Measurements from ENCODE around the gene RAP2A.

The RAP2A gene

GRCh38 chr13:97433727-97434396 lies at the start of gene RAP2A:
TSS of gene RAP2A (plus strand) at chr13:97434169. CDS start at chr13:97434471, 302 bp downstream.
- H3K27me3 ChIP-seq (ENCODE audit: control insufficient read depth, insufficient read depth, low read length) = no peaks in the 10 kb centered on the region
- peaks cover 10% of the 10 kb centered on the region for H3K4me1 ChIP-seq (ENCODE audit: control insufficient read depth, low read depth, low read length)
- H3K36me3 ChIP-seq (ENCODE audit: control insufficient read depth, low read depth, low read length) = no peaks in the 10 kb centered on the region
- peak within 1 kb of the TSS; percentile 84 for H3K9ac ChIP-seq (ENCODE audit: low read length)
- no peaks in the 10 kb centered on the region for H3K9me3 ChIP-seq (ENCODE audit: control insufficient read depth, low read depth, low read length)
- peak within 1 kb of the TSS; percentile 90 for H3K27ac ChIP-seq (ENCODE audit: low read length)
- H3K4me3 ChIP-seq (ENCODE audit: low read length) = peak within 1 kb of the TSS; percentile 98

GRCh38 chr13:97384371-97384770 lies 49.6 kb upstream of the RAP2A start:
- Histone ChIP-seq H3K27me3 (ENCODE audit: control insufficient read depth, insufficient read depth, low read length) (no peaks in the 10 kb centered on the region), H3K4me3 (ENCODE audit: low read length) (no peak overlapping the region), H3K9ac (ENCODE audit: low read length) (no peak overlapping the region), H3K4me1 (ENCODE audit: control insufficient read depth, low read depth, low read length) (no peaks in the 10 kb centered on the region), H3K27ac (ENCODE audit: low read length) (no peak overlapping the region), H3K36me3 (ENCODE audit: control insufficient read depth, low read depth, low read length) (no peaks in the 10 kb centered on the region), H3K9me3 (ENCODE audit: control insufficient read depth, low read depth, low read length) (no peaks in the 10 kb centered on the region)

DNA sequence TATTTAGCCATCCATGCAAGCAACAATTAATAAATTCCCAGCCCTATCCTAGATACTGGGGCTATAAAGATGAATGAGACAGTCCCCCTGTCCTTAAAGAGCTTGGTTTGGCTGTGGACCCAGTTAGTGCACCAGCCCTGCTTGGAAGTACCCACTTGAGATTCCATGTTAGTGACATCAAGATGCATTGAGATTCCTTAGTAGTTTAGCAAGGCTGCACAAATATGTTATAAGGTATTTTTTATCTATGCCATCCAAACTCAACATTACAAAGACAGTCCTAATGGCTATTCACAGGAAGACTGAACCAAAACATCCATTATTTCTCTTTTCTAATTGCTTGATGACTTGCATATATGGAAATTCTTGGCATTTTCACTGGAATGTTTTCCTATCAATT lies 48.8 kb upstream of the RAP2A start:
- H3K4me3 ChIP-seq (ENCODE audit: low read length) = no peak overlapping the region
- H3K9me3 ChIP-seq (ENCODE audit: control insufficient read depth, low read depth, low read length) = no peaks in the 10 kb centered on the region
- H3K4me1 ChIP-seq (ENCODE audit: control insufficient read depth, low read depth, low read length) = no peaks in the 10 kb centered on the region
- H3K36me3 ChIP-seq (ENCODE audit: control insufficient read depth, low read depth, low read length) = no peaks in the 10 kb centered on the region
- no peak overlapping the region for H3K27ac ChIP-seq (ENCODE audit: low read length)
- no peak overlapping the region for H3K9ac ChIP-seq (ENCODE audit: low read length)
- no peaks in the 10 kb centered on the region for H3K27me3 ChIP-seq (ENCODE audit: control insufficient read depth, insufficient read depth, low read length)

GRCh38 chr13:97385854-97386253 lies 48.1 kb upstream of the RAP2A start:
- Histone ChIP-seq H3K4me3 (ENCODE audit: low read length) (no peak overlapping the region), H3K4me1 (ENCODE audit: control insufficient read depth, low read depth, low read length) (no peaks in the 10 kb centered on the region), H3K9ac (ENCODE audit: low read length) (no peak overlapping the region), H3K9me3 (ENCODE audit: control insufficient read depth, low read depth, low read length) (no peaks in the 10 kb centered on the region), H3K27me3 (ENCODE audit: control insufficient read depth, insufficient read depth, low read length) (no peaks in the 10 kb centered on the region), H3K36me3 (ENCODE audit: control insufficient read depth, low read depth, low read length) (no peaks in the 10 kb centered on the region), H3K27ac (ENCODE audit: low read length) (no peak overlapping the region)

- Histone ChIP-seq H3K36me3 (ENCODE audit: control insufficient read depth, low read depth, low read length) (no peaks in the 10 kb centered on the region), H3K9ac (ENCODE audit: low read length) (no peak overlapping the region), H3K9me3 (ENCODE audit: control insufficient read depth, low read depth, low read length) (no peaks in the 10 kb centered on the region), H3K4me3 (ENCODE audit: low read length) (no peak overlapping the region), H3K4me1 (ENCODE audit: control insufficient read depth, low read depth, low read length) (no peaks in the 10 kb centered on the region), H3K27me3 (ENCODE audit: control insufficient read depth, insufficient read depth, low read length) (no peaks in the 10 kb centered on the region), H3K27ac (ENCODE audit: low read length) (no peak overlapping the region)
These were observed 47.0 kb upstream of the RAP2A start for GRCh38 chr13:97386801-97387484.

GRCh38 chr13:97387485-97387839 lies 46.5 kb upstream of the RAP2A start:
- H3K27me3 ChIP-seq (ENCODE audit: control insufficient read depth, insufficient read depth, low read length) = no peaks in the 10 kb centered on the region
- H3K9ac ChIP-seq (ENCODE audit: low read length) = no peak overlapping the region
- H3K27ac ChIP-seq (ENCODE audit: low read length) = no peak overlapping the region
- H3K4me1 ChIP-seq (ENCODE audit: control insufficient read depth, low read depth, low read length) = no peaks in the 10 kb centered on the region
- no peaks in the 10 kb centered on the region for H3K36me3 ChIP-seq (ENCODE audit: control insufficient read depth, low read depth, low read length)
- H3K4me3 ChIP-seq (ENCODE audit: low read length) = no peak overlapping the region
- no peaks in the 10 kb centered on the region for H3K9me3 ChIP-seq (ENCODE audit: control insufficient read depth, low read depth, low read length)

- H3K9me3 ChIP-seq (ENCODE audit: control insufficient read depth, low read depth, low read length) = no peaks in the 10 kb centered on the region
- no peak overlapping the region for H3K4me3 ChIP-seq (ENCODE audit: low read length)
- no peak overlapping the region for H3K27ac ChIP-seq (ENCODE audit: low read length)
- no peak overlapping the region for H3K9ac ChIP-seq (ENCODE audit: low read length)
- no peaks in the 10 kb centered on the region for H3K36me3 ChIP-seq (ENCODE audit: control insufficient read depth, low read depth, low read length)
- H3K27me3 ChIP-seq (ENCODE audit: control insufficient read depth, insufficient read depth, low read length) = no peaks in the 10 kb centered on the region
- H3K4me1 ChIP-seq (ENCODE audit: control insufficient read depth, low read depth, low read length) = no peaks in the 10 kb centered on the region
These were observed 46.1 kb upstream of the RAP2A start for GRCh38 chr13:97387890-97388289.

- Histone ChIP-seq H3K27me3 (ENCODE audit: control insufficient read depth, insufficient read depth, low read length) (no peaks in the 10 kb centered on the region), H3K9ac (ENCODE audit: low read length) (no peak overlapping the region), H3K9me3 (ENCODE audit: control insufficient read depth, low read depth, low read length) (no peaks in the 10 kb centered on the region)
These were observed 45.6 kb upstream of the RAP2A start for GRCh38 chr13:97388373-97388772.

GRCh38 chr13:97390941-97391600 lies 42.9 kb upstream of the RAP2A start:
- H3K27ac ChIP-seq (ENCODE audit: low read length) = no peak overlapping the region

More at GRCh38 chr13:97388373-97388772, 45.6 kb upstream of the RAP2A start:
- H3K27ac ChIP-seq (ENCODE audit: low read length) = no peak overlapping the region
- no peaks in the 10 kb centered on the region for H3K36me3 ChIP-seq (ENCODE audit: control insufficient read depth, low read depth, low read length)
- H3K4me3 ChIP-seq (ENCODE audit: low read length) = no peak overlapping the region
- no peaks in the 10 kb centered on the region for H3K4me1 ChIP-seq (ENCODE audit: control insufficient read depth, low read depth, low read length)

DNA sequence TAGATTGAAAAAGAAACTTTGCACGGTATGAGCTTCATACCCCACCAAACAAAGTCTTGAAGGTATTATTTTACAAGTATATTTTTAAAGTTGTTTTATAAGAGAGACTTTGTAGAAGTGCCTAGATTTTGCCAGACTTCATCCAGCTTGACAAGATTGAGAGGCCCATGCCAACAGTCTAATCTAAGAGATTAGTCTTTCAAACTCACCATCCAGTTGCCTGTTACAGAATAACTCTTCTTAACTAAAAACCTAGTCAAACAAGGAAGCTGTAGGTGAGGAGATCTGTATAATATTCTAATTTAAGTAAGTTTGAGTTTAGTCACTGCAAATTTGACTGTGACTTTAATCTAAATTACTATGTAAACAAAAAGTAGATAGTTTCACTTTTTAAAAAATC lies 41.9 kb upstream of the RAP2A start:
- H3K27ac ChIP-seq (ENCODE audit: low read length) = no peak overlapping the region
- H3K4me1 ChIP-seq (ENCODE audit: control insufficient read depth, low read depth, low read length) = no peaks in the 10 kb centered on the region
- no peaks in the 10 kb centered on the region for H3K27me3 ChIP-seq (ENCODE audit: control insufficient read depth, insufficient read depth, low read length)
- H3K36me3 ChIP-seq (ENCODE audit: control insufficient read depth, low read depth, low read length) = no peaks in the 10 kb centered on the region
- no peak overlapping the region for H3K4me3 ChIP-seq (ENCODE audit: low read length)
- H3K9ac ChIP-seq (ENCODE audit: low read length) = no peak overlapping the region
- no peaks in the 10 kb centered on the region for H3K9me3 ChIP-seq (ENCODE audit: control insufficient read depth, low read depth, low read length)

More at GRCh38 chr13:97390941-97391600, 42.9 kb upstream of the RAP2A start:
- Histone ChIP-seq H3K9ac (ENCODE audit: low read length) (no peak overlapping the region), H3K36me3 (ENCODE audit: control insufficient read depth, low read depth, low read length) (no peaks in the 10 kb centered on the region), H3K4me1 (ENCODE audit: control insufficient read depth, low read depth, low read length) (no peaks in the 10 kb centered on the region), H3K27me3 (ENCODE audit: control insufficient read depth, insufficient read depth, low read length) (no peaks in the 10 kb centered on the region), H3K4me3 (ENCODE audit: low read length) (no peak overlapping the region), H3K9me3 (ENCODE audit: control insufficient read depth, low read depth, low read length) (no peaks in the 10 kb centered on the region)

- no peak overlapping the region for H3K4me3 ChIP-seq (ENCODE audit: low read length)
- H3K9ac ChIP-seq (ENCODE audit: low read length) = no peak overlapping the region
- H3K27ac ChIP-seq (ENCODE audit: low read length) = no peak overlapping the region
- no peaks in the 10 kb centered on the region for H3K4me1 ChIP-seq (ENCODE audit: control insufficient read depth, low read depth, low read length)
- H3K27me3 ChIP-seq (ENCODE audit: control insufficient read depth, insufficient read depth, low read length) = no peaks in the 10 kb centered on the region
- no peaks in the 10 kb centered on the region for H3K36me3 ChIP-seq (ENCODE audit: control insufficient read depth, low read depth, low read length)
- H3K9me3 ChIP-seq (ENCODE audit: control insufficient read depth, low read depth, low read length) = no peaks in the 10 kb centered on the region
These were observed 39.4 kb upstream of the RAP2A start for GRCh38 chr13:97394542-97394941.
